Measurements from ENCODE around the gene SPNS1.

Gene SPNS1

GRCh38 chr16:29029168-29029994 lies 54.8 kb downstream of the SPNS1 start:
- DNase-seq = peak; percentile 38

- DNase-seq = no peak
Observed at GRCh38 chr16:29030086-29030840, 55.7 kb downstream of the SPNS1 start.
